PFSK-1 (cell line): ENCODE measurements around the gene MBLAC1.

Source experiments
- SIN3A ChIP-seq: IDR thresholded peaks from 2 replicates; pipeline ENCODE4 v1.6.1; 2012; ENCODE audit warnings: mild to moderate bottlenecking, low read length, moderate library complexity, borderline replicate concordance; ENCODE audit not compliant: insufficient read depth
- TAF1 ChIP-seq: IDR thresholded peaks from 2 replicates; pipeline ENCODE4 v1.6.1; 2012; ENCODE audit warnings: low read length, control low read depth, borderline replicate concordance; ENCODE audit not compliant: insufficient read depth

- TF ChIP-seq SIN3A = no peak
- no peak for TF ChIP-seq TAF1
Measured at GRCh38 chr7:100109521-100110163, 17.1 kb upstream of the MBLAC1 start.
